DOHH2 (cell line): Measurements from ENCODE around the gene PFKL.

Experiments
- CTCF ChIP-seq: fragments of 200-600 bp; sonication (generic); IDR thresholded peaks from one replicate; pipeline ENCODE4 v1.5.1; 2014; ENCODE audit warnings: antibody characterized with exemption, mild to moderate bottlenecking, low read depth, low read length; ENCODE audit not compliant: poor library complexity, severe bottlenecking
- EZH2phosphoT487 ChIP-seq: fragments of 200-600 bp; sonication (generic); IDR thresholded peaks from 2 replicates; pipeline ENCODE4 v1.6.1; 2017; ENCODE audit warnings: borderline replicate concordance, mild to moderate bottlenecking, antibody characterized with exemption, low read length, moderate library complexity, mixed read lengths

GRCh38 chr21:44269090-44269489, 30.8 kb upstream of the PFKL start:
- TF ChIP-seq CTCF (no peak), EZH2phosphoT487 (no peak)
